B cell (primary cell): ENCODE data around the gene PRRT4.

Experiments used
- EZH2 ChIP-seq: IDR thresholded peaks from 2 replicates; pipeline ENCODE4 v1.6.1; 2012; ENCODE audit warnings: borderline replicate concordance, low read depth, mild to moderate bottlenecking, moderate library complexity, low read length; ENCODE audit not compliant: insufficient read depth, poor library complexity, severe bottlenecking
- TF ChIP-seq, protein P1 (sequence below): fragments of 200-600 bp; IDR thresholded peaks from one replicate; pipeline ENCODE4 v1.8.0; 2022; ENCODE audit warnings: antibody characterized with exemption, mild to moderate bottlenecking

DNA sequence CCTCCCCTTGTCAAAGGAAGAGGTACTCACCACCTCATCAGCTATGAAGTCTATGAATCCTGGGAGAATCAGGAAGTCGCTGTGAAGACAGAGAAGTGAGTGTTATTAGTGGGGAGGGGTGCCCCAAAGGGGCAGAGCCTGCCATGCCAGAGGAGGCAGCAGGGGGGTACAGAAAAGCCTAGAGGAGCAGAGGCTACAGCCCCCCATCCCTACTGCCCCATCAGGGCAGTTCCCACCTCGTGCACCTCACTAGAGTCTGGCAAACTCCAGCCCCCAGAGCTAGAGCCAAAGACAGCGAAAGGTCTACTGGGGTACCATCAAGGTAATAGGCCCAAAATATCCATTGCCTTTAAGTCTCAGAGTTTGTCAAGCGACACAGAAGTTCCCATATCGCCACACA lies 42.2 kb upstream of the PRRT4 start:
- TF ChIP-seq, protein P1, sequence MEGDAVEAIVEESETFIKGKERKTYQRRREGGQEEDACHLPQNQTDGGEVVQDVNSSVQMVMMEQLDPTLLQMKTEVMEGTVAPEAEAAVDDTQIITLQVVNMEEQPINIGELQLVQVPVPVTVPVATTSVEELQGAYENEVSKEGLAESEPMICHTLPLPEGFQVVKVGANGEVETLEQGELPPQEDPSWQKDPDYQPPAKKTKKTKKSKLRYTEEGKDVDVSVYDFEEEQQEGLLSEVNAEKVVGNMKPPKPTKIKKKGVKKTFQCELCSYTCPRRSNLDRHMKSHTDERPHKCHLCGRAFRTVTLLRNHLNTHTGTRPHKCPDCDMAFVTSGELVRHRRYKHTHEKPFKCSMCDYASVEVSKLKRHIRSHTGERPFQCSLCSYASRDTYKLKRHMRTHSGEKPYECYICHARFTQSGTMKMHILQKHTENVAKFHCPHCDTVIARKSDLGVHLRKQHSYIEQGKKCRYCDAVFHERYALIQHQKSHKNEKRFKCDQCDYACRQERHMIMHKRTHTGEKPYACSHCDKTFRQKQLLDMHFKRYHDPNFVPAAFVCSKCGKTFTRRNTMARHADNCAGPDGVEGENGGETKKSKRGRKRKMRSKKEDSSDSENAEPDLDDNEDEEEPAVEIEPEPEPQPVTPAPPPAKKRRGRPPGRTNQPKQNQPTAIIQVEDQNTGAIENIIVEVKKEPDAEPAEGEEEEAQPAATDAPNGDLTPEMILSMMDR: no peak
- TF ChIP-seq EZH2: no peak
